ENCODE measurements around the gene PGAM5. TPM values are rescaled to one million over a fixed set of nuclear protein-coding genes. Genes with fewer than 3 reads are reported as not detected.

Gene PGAM5
- total and polyA plus RNA-seq, 2 of the 13 experiments (the other 11 are each of a cell fraction or from before 2014, with no cell fraction given), result 18.0 to 77.9 TPM

- no peak for TF ChIP-seq ZBTB40 (IDR thresholded peaks at IDR 0.05)
- TF ChIP-seq ZBTB40 (CRISPR knock-in tag; IDR thresholded peaks at IDR 0.05), result no peak
- TF ChIP-seq ZFYVE20 (CRISPR knock-in tag; IDR thresholded peaks at IDR 0.05; ENCODE audit: borderline replicate concordance, low read depth), result no peak
- TF ChIP-seq DZIP1 (CRISPR knock-in tag; IDR thresholded peaks at IDR 0.05), result no peak
- no peak for TF ChIP-seq ZNF710 (CRISPR knock-in tag; IDR thresholded peaks at IDR 0.05; ENCODE audit: borderline replicate concordance)
Observed at GRCh38 chr12:132741620-132742019, 31.0 kb downstream of the PGAM5 start (continued).
